IPS-20b (cell line): ENCODE measurements around the gene IL12RB1.

Source experiments
- H3K27ac ChIP-seq: one replicate; pipeline ENCODE4 v1.5.1; 2013; ENCODE audit warnings: low read length
- H3K27me3 ChIP-seq: 2 replicates; pipeline ENCODE4 v1.6.1; 2013; ENCODE audit warnings: mild to moderate bottlenecking, low read length, inconsistent platforms; ENCODE audit not compliant: insufficient read depth
- H3K36me3 ChIP-seq: 2 replicates; pipeline ENCODE4 v1.6.1; 2013; ENCODE audit warnings: low read depth, mild to moderate bottlenecking, inconsistent platforms, low read length, moderate library complexity; ENCODE audit not compliant: insufficient read depth
- H3K4me1 ChIP-seq: 2 replicates; pipeline ENCODE4 v1.6.1; 2013; ENCODE audit warnings: mild to moderate bottlenecking, control low read depth, inconsistent platforms, low read length, moderate library complexity; ENCODE audit not compliant: insufficient read depth
- H3K4me3 ChIP-seq: 2 replicates; pipeline ENCODE4 v1.5.1; 2013; ENCODE audit warnings: mild to moderate bottlenecking, low read length, inconsistent platforms
- H3K9ac ChIP-seq: 2 replicates; pipeline ENCODE4 v1.6.1; 2013; ENCODE audit warnings: low read depth, mild to moderate bottlenecking, inconsistent platforms, low read length, moderate library complexity
- H3K9me3 ChIP-seq: 2 replicates; pipeline ENCODE4 v1.6.1; 2013; ENCODE audit warnings: mild to moderate bottlenecking, low read depth, low read length, inconsistent platforms; ENCODE audit not compliant: insufficient read depth

IL12RB1 gene

DNA sequence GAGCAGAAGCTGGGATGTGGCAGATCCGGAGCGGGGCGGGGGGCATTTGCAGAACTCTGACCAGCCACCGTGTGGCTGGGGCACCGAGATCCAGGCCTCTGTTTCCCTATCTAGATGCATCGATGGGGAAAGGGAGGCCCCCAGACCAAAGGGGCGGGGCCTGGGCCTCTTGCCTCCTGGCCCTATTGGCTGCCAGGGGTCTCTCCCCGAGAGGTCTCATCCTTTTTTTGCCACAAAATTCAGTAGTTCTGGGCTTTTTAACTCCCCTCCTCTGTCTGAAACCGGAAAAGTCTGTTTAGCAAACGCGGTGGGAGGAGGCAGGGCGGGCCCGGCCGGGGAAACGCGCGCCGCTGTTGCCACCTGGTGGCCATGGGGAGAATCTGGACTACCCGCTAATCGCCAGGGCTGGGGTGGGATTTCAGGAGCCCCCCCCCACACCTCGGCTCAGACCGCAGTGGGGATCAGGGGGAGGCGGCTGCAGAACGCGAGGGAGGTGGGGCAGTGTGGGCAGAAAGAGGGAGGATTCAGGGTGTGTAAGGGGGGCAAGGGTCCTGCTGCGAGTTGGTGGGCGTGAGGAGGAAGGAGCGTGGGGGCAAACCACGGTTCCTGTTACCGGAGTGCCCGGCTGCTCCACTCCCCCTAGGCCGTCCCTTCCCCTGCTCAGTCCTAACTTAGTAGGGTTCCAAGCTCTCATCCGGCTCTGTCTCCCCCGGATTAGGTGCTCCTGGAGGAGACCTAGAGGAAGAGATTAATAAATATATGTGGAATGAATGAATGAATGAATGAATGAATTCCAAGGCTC is 28.3 kb downstream of the IL12RB1 start:
- H3K27me3 ChIP-seq: no peaks in the 10 kb centered on the region
- H3K9ac ChIP-seq: peak overlapping the region; percentile 64; the same call in 1 of the 2 replicates
- H3K27ac ChIP-seq: no peak overlapping the region
- no peaks in the 10 kb centered on the region for H3K36me3 ChIP-seq
- H3K4me3 ChIP-seq: peak overlapping the region; percentile 53; the same call in 1 of the 2 replicates
- H3K9me3 ChIP-seq: no peaks in the 10 kb centered on the region
- H3K4me1 ChIP-seq: no peaks in the 10 kb centered on the region

DNA sequence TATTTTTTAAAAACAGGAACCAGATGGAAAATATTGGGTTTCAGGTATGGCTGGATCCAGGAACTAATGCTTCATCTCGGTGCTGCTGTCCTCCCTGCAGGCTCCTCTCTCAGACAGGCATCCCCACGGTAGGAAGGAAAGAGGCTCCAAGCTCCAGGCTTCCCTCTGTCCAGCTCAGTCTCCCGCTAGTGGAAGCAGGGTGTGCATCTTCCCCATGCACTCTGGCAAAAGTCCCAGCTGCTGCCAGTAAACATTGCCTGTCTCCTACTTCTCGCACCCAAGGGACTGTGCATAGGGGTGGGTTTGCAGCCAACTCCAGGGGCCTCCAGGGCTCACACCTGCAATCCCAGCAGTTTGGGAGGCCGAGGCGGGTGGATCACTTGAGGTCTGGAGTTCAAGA is 29.2 kb downstream of the IL12RB1 start:
- H3K27ac ChIP-seq: no peak overlapping the region
- no peaks in the 10 kb centered on the region for H3K9me3 ChIP-seq
- H3K36me3 ChIP-seq: no peaks in the 10 kb centered on the region
- no peaks in the 10 kb centered on the region for H3K4me1 ChIP-seq
- H3K4me3 ChIP-seq: no peak overlapping the region
- no peaks in the 10 kb centered on the region for H3K27me3 ChIP-seq
- no peak overlapping the region; the same call in 1 of the 2 replicates for H3K9ac ChIP-seq

DNA sequence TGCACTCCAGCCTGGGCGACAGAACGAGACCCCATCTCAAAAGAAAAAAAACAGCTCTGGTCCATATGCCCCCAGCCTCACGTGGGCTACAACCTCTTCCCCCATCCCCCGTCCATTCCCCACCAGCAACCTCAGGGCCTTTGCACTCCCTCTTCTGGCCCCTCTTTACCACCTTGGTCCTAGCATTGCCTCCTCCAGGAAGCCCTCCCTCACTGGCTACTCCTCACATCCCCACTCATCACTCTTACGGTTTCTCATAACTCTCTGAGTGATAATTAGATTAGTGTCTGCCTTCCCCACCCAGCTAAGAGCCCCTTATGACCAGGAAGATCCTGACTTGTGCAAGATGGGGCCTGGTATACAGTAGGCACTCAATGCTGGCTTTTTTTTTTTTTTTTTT is 30.8 kb downstream of the IL12RB1 start:
- Histone ChIP-seq H3K9me3 (no peaks in the 10 kb centered on the region), H3K9ac (no peak overlapping the region), H3K27ac (no peak overlapping the region), H3K4me1 (no peaks in the 10 kb centered on the region), H3K27me3 (no peaks in the 10 kb centered on the region), H3K4me3 (no peak overlapping the region), H3K36me3 (no peaks in the 10 kb centered on the region)

DNA sequence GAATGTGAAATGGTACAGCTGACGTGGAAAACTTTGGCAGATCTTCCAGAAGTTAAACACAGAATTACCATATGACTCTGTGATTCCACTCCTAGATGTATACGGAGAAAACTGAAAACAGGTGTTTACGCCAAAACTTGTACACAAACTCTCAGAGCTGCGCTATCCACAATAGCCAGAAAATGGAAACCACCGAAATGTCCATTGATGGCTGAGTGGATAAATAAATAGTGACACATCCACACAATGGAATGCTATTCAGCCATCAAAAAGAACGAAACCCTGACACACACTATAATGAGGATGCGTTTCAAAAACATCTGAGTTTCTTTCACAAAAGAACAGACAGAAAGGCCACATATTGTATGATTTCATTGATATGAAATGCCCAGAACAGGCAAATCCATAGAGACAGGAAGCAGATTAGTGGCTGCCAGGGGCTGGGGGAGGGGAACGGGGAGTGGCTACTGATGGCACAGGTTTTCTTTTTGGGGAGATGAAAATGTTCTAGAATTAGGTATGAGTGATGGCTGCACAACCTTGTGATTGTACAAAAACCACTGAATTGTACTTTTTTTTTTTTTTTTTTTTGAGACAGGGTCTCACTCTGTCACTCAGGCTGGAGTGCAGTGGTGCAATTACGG is 33.0 kb downstream of the IL12RB1 start:
- H3K9me3 ChIP-seq: no peaks in the 10 kb centered on the region
- no peaks in the 10 kb centered on the region for H3K27me3 ChIP-seq
- no peak overlapping the region for H3K9ac ChIP-seq
- no peak overlapping the region for H3K4me3 ChIP-seq
- H3K4me1 ChIP-seq: no peaks in the 10 kb centered on the region
- no peaks in the 10 kb centered on the region for H3K36me3 ChIP-seq
- H3K27ac ChIP-seq: no peak overlapping the region

DNA sequence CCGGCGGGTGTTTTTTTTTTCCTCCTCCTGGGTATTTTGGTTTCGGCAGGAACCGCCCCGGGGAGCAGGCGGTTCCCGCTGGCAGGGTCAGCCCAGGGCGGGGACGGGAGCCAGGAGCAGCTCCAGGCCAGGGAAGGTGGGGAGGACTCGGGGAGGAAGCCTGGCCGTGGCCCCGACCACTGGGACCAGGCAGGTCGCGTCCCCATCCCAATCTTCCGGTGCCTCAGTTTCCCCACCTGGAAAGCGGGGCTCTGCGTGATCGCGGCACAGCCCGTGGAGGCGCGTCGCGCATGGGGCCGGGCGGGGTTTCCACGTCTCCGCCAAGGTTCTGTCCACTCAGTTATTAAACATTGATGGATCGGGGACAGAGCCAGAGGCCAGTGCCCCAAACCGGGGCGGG is 34.8 kb downstream of the IL12RB1 start:
- H3K27ac ChIP-seq: no peak overlapping the region
- no peak overlapping the region for H3K9ac ChIP-seq
- H3K27me3 ChIP-seq: no peaks in the 10 kb centered on the region
- no peaks in the 10 kb centered on the region for H3K4me1 ChIP-seq
- no peak overlapping the region for H3K4me3 ChIP-seq
- no peaks in the 10 kb centered on the region for H3K9me3 ChIP-seq
- no peaks in the 10 kb centered on the region for H3K36me3 ChIP-seq

DNA sequence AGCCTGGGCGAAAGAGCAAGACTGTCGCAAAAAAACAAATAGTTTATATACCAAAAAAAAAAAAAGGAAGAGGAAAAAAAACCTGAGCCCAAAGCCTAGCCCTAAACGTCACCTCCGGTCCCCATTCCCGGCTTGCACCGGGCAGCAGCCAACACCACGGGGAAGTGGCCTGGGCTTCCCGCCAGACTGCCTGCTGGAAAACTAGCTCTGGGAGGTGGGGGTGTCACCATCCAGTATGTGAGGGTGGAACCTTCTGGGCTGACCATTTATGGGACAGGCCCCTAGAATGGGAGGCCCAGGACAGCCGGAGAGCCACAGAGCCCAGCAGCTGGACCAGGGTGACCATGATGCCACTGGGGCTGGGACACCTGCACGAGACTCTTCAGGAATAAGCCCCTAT is 37.3 kb downstream of the IL12RB1 start:
- no peaks in the 10 kb centered on the region for H3K36me3 ChIP-seq
- H3K9ac ChIP-seq: no peak overlapping the region
- H3K4me1 ChIP-seq: no peaks in the 10 kb centered on the region
- H3K27ac ChIP-seq: no peak overlapping the region
- H3K27me3 ChIP-seq: no peaks in the 10 kb centered on the region
- H3K9me3 ChIP-seq: no peaks in the 10 kb centered on the region
- H3K4me3 ChIP-seq: no peak overlapping the region

DNA sequence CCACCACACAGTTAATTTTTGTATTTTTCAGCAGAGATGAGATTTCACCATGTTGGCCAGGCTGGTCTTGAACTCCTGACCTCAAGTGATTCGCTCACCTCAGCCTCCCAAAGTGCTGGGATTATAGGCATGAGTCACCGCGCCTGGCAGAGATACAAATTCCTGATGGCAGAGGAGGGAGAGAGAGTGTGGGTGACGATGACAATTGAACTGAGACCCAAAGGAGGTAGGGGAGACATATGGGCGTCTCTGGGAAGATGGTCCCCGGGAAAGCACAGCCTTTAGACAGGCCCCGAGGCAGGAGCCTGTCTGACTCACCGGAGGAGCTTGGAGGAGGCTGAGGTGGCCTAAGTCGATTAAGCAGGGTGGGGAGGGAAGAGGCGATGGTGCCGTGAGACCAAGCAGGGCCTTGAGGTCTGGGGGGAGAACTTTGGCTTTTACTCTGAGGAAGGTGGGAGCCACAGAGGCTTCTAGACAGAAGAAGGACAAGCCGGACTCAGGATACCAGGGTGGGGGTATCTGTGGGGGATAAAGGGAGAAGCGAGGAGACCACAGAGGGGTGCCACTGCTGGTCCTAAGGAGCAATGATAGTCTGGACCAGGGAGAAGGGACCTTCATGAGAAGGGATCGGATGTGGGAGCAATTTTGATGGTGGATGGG is 40.5 kb downstream of the IL12RB1 start:
- Histone ChIP-seq H3K27me3 (no peaks in the 10 kb centered on the region), H3K4me3 (no peak overlapping the region), H3K4me1 (no peaks in the 10 kb centered on the region), H3K9ac (no peak overlapping the region), H3K36me3 (no peaks in the 10 kb centered on the region), H3K9me3 (no peaks in the 10 kb centered on the region), H3K27ac (no peak overlapping the region)

DNA sequence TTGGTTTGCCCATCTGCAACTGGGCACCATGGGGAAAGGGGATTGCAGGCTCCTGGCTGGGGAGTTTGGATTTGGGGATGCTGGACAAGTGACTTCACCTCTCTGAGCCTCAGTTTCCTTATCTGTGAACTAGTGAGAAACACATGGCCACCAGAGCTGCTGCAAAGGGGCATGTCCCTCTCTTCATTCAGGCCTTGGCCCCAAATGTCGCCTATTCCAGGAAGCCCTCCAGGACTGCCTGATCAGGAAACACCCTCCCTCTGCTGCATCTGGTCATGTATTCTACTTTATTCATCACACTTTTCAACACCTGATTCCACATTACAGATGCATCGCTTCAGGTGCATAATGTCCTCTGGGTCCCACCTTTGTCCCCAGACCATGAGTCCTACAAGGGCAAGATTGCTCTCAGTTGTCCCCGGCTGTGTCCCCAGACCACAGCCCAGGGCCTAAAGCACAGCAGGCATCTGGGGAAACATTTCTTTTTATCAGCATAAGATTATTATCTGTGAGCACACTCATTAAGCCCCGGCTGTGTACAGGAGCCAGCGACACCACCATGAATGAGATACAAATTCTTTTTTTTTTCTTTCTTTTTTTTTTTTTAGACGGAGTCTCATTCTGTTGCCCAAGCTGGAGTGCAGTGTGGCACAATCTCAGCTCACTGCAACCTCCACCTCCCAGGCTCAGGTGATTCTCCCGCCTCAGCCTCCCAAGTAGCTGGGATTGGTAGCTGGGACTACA is 41.3 kb downstream of the IL12RB1 start:
- Histone ChIP-seq H3K36me3 (no peaks in the 10 kb centered on the region), H3K27me3 (no peaks in the 10 kb centered on the region), H3K4me3 (no peak overlapping the region), H3K27ac (no peak overlapping the region), H3K9me3 (no peaks in the 10 kb centered on the region), H3K9ac (no peak overlapping the region), H3K4me1 (no peaks in the 10 kb centered on the region)

DNA sequence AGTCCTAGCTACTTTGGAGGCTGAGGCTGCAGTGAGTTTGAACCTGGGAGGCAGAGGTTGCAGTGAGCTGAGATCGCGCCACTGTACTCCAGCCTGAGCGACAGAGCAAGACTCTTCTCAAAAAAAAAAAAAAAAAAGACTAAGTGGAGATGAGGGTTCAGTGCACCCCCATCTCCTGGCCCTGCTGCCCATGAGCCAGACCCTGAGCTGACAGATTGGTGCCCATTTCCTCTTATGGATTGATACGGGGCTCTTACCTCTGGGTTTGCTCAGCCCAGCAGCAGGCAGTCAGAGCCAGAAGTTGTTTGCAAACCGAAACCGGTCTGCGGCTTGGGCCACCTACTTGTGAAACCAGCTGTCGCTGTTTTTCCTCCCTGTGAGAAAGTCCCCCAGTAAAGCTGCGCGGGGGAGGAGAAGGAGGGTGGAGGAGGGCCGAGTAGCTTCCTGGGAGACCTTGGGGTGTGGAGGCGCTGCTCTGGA is 41.9 kb downstream of the IL12RB1 start:
- Histone ChIP-seq H3K4me1 (no peaks in the 10 kb centered on the region), H3K27me3 (no peaks in the 10 kb centered on the region), H3K9me3 (no peaks in the 10 kb centered on the region), H3K36me3 (no peaks in the 10 kb centered on the region), H3K9ac (no peak overlapping the region), H3K27ac (no peak overlapping the region), H3K4me3 (no peak overlapping the region)

DNA sequence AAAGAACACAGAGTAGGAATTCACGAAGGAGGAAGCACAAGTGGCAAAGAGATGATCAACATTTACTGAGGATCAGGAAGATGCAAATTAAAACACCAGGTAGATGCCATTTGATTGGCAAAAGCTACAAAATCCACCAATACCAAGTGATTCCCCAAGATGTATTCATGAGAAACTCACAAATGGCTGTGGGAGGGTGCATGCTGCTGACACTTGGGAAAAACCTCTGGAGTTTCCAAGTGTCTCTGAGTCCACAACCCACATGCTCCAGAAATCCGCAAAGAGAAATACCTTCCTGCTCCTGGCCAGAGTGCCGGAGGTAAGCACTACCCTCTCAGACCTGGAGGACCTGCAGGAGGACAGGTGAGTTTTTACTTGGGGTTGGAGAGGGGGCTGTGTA is 43.1 kb downstream of the IL12RB1 start:
- H3K36me3 ChIP-seq: no peaks in the 10 kb centered on the region
- H3K4me3 ChIP-seq: no peak overlapping the region
- H3K9me3 ChIP-seq: no peaks in the 10 kb centered on the region
- no peaks in the 10 kb centered on the region for H3K4me1 ChIP-seq
- no peak overlapping the region for H3K9ac ChIP-seq
- no peak overlapping the region for H3K27ac ChIP-seq
- no peaks in the 10 kb centered on the region for H3K27me3 ChIP-seq

DNA sequence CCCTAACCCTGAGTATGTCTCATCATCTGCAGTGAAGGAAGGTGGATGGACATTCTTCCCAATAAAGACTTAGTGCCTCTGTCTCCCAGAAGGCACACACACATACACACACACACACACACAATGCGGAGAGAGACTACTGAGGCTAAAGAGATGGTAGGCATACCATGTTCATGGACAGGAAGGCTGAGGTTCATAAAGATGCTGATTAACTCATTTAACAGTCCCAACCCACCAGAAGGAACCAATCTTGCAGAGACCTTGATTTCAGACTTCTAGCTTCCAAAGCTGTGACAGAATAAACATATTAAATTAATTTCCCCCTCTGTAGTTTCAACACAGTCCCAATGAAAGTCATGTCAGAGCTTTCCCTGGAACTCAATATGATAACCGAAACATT is 45.7 kb downstream of the IL12RB1 start:
- Histone ChIP-seq H3K27ac (no peak overlapping the region), H3K4me3 (no peak overlapping the region), H3K36me3 (no peaks in the 10 kb centered on the region), H3K27me3 (no peaks in the 10 kb centered on the region), H3K9ac (no peak overlapping the region), H3K4me1 (no peaks in the 10 kb centered on the region), H3K9me3 (no peaks in the 10 kb centered on the region)
